ENCODE data around the gene NIN.

GRCh38 chr14:50845166-50845565 lies 14.2 kb upstream of the NIN start:
- TF ChIP-seq CTCF (IDR thresholded peaks at IDR 0.05 in 8 of 11, conservative IDR thresholded peaks at IDR 0.05 in 3 of 11) = no peak
- no peak for TF ChIP-seq POLR2A (IDR thresholded peaks at IDR 0.05)
